ENCODE measurements around the gene CCDC146.
"Not testable (repeated sequence)": the region's sequence is repeated elsewhere in the genome, so short reads cannot be mapped to it uniquely, and the experiment has no call there.

GRCh38 chr7:77275663-77276062 lies 153.2 kb downstream of the CCDC146 start:
- not testable (repeated sequence) for TF ChIP-seq CTCF, POLR2AphosphoS5 (IDR thresholded peaks at IDR 0.05)

Measured in upper lobe of left lung (tissue), 4 donors.